HG03045 (cell line): ENCODE results near the gene RGS19.
A peak's percentile ranks its signal among the peaks of the same experiment; 100 is the strongest.

ENCODE experiments used
- ATAC-seq: cut with Tn5 transposase; IDR thresholded peaks from one replicate; pipeline ENCODE4 v1.9.1; 2021; ENCODE audit warnings: mild to moderate bottlenecking, moderate library complexity; ENCODE audit not compliant: unreplicated experiment

RGS19 gene

DNA sequence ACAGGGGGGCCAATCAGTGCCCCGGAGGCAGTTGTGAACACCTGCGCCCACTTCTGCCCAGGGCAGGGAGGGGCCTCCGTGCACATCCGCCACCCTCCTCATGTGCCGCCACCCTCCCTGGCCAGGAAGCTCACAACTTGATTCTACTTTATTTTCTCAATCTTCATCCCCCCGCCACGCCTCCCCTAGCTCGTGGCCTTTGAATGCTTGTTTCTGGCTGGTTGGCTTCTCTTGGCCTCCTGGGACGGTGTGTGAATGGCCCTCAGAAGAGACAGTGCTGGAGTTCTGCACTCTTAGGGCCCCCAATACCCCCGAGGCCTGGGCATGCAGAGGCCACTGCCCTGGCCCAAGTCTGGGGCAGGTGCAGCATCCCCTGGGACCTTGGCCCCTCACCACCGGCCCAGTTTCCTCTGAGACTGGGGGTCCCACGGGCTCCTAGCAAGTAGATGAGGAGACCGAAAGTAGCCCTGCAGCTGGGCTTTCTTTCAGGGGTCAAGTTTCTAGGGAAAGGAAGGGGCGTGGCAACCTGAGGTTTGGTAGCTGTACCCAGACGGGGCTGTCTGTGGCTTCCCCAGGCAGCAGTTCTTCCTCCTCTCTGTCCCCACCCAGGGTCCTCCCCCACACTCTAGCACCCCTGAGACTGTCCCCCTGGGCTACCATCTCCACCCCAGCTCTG lies 1.3 kb downstream of the RGS19 start:
- ATAC-seq = no peak

DNA sequence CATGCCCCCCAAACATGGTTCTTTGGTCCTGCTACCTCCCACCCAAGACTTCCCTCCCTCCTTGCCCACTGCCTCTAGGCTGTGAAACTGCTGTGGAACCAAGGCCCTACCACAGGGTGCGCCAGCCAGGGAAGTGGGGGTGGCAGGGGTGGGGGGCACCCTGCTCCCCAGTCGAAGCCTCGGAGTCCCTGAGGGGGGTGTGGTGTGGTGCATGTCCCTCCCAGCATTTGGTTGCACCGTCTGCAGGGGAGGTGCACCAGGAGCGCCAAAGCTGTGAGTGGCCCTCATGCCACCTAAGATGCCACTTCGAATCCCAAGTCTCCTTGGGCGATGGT lies 1.8 kb downstream of the RGS19 start:
- ATAC-seq = no peak

DNA sequence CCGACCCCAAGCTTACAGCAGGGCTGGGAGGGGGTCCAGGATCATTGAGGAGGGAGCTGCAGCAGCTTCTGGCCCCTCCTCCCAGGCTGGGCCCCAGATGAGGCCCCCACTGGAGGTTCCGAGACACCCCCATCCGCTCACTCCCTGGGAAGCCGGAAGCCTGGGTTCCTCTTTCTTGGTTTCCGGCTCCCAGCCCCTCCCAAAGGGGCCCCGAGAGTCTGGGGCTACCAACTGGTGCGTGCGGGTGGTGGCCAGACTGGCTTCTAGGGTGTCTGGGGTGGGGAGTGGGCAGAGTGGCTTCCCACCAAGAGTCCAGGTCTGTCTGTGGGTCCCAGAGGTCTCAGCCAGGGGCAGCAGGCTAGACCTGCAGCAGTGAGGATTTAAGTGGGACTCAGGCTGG lies 2.2 kb downstream of the RGS19 start:
- ATAC-seq = no peak

DNA sequence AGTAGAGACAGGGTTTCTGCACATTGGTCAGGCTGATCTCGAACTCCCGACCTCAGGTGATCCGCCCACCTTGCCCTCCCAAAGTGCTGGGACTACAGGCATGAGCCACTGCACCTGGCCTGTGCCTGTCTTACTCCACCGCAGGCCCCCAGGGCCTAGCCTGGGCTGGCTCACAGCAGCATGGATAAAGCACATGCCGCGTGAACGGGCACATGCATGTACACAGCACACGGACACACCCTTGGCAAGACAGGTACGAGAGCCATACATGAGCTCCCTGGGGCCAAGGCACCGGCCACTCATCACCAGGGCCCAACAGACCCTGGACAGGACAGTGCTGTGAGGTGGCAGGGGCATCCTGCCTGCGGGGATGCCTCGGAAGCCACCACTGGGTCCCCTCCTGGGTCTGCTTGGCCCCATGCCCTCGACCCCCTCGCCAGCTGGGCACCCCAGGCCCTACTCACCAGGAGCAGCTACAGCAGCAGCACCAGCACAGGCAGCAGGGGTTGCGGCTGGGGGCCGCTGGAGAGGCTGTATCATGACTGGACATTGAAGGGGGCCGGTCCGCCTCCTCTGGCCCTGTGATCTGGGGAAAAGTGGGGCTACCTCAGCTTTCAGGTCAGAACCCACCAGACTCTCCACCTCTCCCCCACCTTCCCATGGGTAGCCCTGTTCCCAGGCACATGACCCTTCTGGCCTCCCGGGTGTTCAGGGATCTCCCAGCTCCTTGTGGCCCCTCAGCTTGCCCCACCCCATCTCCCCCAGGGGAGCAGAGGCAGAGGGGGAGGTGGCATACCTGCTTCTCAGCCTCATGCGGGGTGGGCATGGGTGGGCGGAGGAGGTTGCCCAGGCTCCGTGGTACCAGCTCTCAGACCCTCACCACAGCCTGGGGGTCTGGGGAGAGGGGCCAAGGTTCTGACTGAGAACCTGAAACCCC lies 3.0 kb downstream of the RGS19 start:
- ATAC-seq = no peak

DNA sequence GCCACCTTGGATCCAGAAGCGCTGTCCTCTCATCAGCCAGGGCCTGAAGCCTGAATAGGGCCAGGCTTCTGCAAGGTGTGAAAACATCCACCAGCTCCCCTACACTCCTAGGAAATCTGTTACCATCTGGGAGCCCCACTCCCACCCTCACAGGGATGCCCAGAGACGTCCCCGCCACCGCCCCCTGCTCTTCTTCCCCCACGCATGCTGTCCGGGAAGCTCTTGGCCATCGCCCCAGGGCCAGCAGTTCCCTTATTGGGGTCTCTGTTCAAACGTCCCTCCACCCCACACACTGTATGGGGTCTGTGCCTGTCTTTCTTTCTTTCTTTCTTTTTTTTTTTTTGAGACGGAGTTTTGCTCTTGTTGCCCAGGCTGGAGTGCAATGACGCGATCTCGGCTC lies 3.8 kb downstream of the RGS19 start:
- ATAC-seq = no peak

DNA sequence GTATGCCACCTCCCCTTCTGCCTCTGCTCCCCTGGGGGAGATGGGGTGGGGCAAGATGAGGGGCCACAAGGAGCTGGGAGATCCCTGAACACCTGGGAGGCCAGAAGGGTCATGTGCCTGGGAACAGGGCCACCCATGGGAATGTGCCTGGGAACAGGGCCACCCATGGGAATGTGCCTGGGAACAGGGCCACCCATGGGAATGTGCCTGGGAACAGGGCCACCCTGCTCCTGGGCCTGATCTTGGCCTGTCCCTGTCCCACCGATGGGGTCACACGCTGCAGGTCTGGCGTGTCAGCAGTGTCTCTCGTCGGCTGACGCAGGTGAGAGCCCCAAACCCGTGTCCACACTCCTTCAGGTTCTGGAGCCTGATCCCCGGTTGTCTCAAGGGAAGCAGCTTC lies 4.4 kb downstream of the RGS19 start:
- no peak for ATAC-seq

DNA sequence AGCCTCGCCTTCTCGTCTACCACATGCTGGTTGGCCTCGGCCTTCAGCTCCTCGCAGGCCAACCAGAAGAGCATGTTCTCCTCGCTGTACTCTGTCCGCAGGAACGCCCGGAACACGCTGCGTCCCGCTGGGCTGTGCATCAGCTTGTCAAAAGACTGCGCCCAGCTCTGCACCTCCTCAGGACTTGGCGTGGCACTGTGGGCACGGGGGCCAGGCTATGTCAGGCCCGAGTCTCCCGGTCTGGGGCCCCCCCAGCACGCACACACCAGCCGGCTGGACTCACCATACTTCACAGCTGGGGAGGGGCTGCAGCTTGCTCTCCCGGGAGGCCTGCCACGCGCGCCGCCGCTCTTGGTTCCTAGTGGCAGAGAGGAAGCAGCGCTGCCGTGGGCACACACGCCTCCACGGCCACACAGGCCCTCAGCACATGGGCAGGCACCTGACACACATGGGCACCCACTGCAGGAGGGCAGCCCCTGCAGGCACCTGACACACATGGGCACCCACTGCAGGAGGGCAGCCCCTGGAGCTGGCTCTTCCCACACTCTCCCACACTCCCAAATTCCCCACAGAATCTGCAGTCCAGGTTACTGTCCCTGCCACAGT lies 5.0 kb downstream of the RGS19 start:
- ATAC-seq = no peak

DNA sequence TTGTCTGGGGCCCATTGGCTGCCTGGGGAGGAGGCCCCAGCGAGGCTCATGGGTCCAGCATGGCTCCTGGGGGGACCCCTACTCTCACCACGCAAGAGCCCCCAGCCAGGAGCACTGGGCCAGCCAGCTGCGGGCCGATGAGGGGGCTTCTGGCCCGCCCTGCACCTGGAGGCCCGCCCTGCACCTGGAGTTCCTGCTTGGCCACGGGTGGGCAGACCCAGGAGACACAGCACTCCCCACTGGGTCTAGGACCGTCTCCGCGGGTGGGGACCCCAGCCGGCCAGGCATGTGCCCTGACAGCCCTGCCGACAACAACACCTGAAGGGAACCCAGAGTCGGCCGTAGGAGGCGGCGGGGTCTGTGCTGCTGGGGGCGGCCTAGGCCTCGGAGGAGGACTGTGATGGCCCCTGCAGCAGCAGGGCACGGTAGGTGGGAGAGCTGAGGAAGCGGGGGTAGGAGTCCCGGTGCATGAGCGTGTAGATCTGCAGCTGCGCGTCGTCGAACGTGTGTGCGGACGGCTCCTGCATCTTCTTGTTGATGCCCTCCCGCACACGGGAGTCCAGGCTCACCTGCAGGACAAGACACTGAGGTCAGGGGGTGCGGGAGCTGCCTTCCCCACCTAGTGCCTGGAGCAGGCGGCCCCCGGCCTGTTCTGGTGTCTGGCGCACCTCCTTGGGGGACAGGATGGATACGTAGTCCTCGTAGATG lies 5.7 kb downstream of the RGS19 start:
- ATAC-seq = no peak

DNA sequence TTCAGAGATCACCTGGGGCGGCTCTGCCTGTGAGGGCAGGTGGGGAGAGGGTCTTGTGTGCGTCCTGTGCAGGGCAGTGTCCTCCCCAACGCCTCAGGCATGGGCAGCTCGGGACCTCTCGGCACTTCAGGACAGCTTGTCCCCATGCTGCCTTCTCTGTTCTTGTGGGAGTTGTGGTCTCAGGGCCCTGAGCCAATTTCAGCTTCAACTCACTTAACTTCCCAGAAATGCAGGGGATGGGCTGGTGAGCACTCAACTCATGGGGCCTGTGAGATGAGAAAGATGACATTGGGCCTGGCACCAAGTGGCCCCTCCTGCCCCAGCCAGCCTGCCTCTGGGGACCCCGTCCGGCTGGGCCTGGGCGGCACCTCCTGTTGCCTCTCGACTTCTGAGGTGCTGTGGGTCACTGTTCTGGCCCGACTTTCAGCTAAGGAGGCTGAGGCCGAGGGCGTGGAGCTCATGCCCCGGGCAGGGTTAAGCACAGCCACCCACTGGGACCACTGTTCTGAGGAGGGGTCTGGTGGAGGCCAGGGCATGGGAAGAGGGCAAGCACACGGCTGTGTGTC lies 6.7 kb downstream of the RGS19 start:
- ATAC-seq = no peak

DNA sequence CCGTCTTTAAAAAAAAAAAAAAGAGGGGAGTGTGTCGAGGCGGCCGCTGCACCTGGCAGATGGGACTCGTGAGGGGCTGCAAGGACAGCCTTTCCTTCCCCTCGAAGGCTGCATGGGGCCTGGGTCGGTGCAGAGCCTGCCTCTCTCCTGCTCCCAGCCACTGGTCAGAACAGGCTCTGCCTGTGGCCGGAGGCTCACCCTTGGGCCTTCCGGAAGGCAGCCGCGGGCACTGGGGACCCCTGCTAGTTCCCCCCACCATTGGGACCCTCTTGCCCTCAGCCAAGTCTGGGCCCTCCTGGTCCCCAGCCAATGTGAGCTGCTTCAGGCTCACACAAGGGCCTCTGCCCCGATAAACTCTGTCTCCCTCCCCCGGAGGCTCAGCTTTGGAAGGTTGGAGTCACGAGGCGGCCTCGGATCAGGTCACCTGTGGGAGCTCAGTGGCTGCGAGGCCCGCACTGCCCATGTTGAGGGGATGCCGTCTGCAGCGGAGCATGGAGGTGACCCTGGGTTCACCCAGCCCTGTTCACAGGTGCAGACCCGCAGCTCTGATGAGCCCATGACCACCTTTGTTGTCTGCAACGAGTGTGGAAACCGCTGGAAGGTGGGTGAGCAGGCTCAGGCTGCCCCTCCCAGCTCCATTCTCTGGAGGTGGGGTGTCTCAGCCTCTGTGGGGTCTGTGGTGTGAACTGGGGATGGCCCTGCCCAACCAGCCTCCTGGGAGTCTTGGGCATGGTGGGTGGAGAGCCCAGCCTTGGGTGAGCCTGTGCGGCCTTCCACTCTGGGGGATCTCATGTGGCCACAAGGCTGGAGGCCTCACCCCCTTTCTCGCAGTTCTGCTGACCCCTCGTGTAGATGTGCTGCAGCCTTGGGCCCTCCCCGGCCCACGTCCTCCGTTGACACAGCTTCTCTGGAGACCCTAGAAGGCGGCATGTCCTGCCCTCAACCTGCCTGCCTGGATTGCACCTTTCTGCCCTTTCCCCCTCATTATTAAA lies 7.7 kb downstream of the RGS19 start:
- no peak for ATAC-seq

DNA sequence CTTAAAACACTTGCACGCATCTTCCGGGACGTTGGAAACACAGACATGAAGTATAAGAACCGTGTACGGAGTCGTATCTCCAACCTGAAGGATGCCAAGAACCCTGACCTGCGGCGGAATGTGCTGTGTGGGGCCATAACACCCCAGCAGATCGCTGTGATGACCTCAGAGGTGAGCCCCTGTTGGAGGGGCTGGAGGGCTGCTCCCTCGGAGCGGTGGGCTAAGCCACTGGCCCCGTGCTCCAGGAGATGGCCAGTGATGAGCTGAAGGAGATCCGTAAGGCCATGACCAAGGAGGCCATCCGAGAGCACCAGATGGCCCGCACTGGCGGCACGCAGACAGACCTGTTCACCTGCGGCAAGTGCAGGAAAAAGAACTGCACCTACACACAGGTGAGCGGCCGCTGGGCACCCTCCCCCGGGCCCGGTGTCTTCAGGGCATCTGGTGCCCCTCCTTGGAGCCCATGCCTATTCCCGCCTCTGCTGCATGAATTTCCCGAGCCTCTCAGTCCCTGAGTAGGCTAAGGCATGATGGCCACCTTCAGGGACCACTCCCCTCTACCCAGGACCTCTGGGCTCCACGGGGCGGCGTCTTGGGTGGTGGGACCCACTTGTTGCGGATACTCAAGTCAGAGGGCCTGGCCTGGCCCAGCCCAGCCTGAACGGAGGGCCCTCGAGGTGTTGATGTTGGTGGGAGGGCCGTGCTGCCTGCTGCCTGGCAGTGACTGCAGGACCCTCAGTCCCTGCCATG lies 8.9 kb downstream of the RGS19 start:
- ATAC-seq = no peak

DNA sequence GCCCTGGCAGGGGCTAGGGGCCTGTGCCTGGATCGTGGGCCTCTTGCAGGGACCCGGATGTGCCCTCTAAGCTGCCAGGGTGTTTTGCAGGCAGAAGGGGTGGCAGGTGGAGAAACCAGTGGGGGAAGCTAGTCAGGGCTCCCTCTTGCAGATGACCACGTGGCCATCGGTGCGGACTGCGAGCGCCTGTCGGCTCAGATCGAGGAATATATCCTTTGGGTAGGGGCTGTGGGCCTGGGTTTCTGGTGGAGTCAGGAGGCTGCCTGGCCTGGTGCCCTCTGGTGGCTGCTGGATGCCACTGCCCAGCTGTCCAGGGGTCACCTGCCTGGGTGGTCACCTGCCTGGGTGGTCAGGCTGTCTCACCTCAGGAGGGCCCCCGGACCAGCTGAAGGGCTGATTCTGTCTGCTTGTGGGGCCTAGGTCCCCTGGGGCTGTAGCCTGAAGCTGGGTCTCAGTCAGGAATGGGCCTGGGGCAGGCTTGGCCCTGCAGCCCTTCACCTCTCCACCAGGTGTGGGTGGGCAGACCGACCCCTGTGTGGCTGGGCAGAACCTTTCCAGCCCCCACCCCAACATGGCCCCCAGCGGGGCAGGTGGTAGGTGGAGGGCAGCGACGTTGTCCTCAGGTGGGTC lies 9.6 kb downstream of the RGS19 start:
- ATAC-seq = no peak

DNA sequence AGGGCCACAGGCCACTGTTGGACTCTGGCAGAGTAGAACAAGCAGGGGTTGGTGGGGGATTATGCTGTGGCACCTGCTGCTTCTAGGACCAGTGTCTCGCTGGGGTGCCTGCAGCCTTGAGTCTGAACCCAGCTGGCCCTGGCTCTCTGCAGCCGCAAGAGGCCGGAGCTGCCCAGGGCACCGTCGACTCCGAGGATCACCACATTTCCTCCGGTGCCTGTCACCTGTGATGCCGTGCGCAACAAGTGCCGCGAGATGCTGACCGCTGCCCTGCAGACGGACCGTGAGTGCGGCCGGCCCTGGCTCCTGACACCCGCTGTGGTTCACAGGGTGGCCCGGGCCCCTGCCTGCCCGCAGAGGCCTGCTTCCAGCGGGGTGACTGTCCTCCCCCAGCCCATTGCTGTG lies 10.1 kb downstream of the RGS19 start:
- no peak for ATAC-seq

DNA sequence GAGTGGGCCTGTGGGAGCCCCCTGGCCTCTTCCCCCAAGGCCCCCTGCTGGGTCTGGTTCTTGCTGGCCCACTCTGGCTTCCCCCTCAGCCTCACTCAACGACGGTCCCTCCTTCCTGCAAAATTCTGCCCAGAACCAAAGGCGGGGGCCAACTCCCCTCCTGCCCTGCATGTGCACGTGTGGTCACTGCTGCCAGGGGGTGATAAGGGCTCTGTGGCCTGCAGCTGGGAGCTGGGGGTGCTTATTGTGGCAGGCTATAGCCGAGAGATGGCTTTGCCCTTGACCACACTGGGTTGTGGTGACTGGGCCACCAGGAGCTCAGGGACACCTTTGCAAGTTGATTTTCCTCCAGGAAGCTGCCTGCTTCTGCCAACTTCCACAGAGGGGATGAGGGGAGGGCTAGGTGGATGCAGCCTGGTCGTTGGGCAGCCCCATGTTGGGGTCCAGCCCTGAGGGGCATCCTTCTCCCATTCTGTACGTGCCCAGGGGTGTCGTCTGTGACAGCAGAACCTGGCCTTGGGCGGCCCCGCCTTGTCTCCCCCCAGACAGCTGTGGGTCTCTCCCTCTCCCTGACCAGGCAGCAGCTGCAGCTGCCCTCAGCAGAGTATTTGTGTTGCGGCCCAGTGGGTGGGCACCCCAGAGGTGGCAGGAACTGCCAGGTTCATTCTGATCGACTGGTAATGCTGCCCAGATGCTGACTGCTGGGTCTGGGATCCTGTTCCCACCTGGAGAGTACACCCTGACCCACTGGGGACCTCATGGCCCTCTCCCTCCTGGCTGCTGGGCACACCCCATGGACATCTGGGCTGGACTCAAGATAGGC lies 10.7 kb downstream of the RGS19 start:
- no peak for ATAC-seq

DNA sequence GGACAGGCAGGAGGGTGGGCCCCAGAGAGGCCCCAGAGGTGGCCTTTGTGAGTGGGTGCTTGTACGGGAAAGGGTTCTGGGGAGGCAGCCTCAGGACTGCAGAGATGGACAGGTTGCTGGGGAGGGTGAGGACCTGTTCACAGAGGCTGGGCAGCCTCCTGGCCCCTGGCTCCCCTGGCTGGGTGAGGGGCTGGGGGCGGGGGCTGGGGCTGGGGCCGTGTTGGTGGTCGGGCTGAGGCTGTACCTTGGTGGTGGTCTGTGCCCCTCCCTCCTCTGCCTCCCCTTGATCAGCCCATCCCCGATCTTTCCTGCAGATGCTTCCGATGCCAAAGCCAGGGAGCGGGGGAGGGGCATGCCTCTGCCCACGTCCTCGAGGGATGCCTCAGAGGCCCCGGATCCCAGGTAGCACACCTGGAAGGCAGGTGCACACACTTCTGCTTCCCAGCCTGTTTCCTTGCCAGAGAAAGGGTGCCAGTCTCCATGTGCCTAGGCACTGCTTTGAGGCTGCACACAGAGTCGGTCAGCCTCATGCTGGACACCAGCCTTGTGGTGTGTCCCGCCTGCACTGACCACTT lies 11.5 kb downstream of the RGS19 start:
- ATAC-seq = no peak

DNA sequence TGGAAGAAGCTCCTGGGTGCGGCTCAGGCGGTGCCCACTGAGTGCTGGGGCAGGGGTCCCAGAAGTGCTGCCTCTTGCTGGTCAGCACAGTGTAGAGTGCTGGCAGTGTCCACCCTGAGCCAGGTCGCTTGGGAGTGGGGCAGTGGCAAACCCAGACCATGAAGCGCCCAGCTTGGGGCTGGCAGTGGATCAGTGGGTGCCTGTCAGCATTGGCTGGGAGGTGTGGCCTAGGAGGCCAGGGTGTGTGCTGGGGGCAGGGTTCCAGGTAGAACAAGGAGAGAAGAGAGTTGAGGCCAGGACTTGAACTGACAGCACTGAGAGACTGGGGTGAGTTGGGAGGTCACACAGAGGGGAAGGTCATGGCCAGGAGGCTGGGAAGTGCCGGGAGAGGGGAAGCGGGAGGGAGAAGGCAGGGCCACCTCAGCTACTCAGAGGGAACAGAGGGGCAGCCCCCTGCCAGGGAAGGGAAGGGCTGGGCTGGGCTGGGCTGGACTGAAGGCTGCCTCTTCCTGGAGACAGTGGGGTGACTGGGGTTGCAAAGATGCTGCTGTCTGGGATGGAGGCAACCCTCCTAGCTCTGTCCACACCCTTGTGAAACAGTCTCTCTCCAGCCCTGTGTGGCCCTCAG lies 12.2 kb downstream of the RGS19 start:
- no peak for ATAC-seq

DNA sequence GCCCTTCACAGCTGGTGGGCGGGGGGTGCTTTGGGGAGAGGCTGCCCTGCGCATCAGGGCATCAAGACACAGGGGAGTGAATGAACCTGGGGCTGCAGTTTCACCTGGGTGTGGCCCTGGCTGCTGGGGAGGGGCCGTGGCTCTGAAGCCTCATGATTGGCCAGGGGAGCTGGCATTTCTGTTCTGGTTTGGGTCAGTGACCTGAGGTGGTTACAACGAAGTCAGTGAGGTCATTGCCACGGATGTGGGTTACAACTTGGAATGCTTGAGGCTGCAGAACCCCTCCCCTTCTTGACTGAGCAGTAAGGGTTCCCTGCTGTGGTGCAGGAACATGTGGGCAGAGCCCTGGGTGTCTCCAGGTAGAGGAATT lies 13.4 kb downstream of the RGS19 start:
- peak; percentile 31 for ATAC-seq
